GM13977 (cell line): ENCODE results near the gene HCN1.

Experiments
- DNase-seq: peaks from one replicate; pipeline ENCODE4 v3.0.0; 2012; ENCODE audit warnings: low spot score
- in situ Hi-C: fragments of 300-500 bp; cut with MboI; formaldehyde crosslinking; loops from one replicate; pipeline ENCODE4 v1.12.0; 2022; ENCODE audit warnings: low sequenced_read_pairs, low pct_unique_long_range_greater_than_20kb, mixed read lengths, inconsistent platforms; ENCODE audit not compliant: unreplicated experiment
- TF ChIP-seq, protein P1 (sequence below): IDR thresholded peaks from 2 replicates; pipeline ENCODE4 v1.5.1; 2012; ENCODE audit warnings: mild to moderate bottlenecking, control low read depth; ENCODE audit not compliant: insufficient read depth; ENCODE audit errors: extremely low read depth, missing control alignments

The HCN1 gene

GRCh38 chr5:45694971-45695803, 993 bp downstream of the HCN1 start:
- TF ChIP-seq, protein P1, sequence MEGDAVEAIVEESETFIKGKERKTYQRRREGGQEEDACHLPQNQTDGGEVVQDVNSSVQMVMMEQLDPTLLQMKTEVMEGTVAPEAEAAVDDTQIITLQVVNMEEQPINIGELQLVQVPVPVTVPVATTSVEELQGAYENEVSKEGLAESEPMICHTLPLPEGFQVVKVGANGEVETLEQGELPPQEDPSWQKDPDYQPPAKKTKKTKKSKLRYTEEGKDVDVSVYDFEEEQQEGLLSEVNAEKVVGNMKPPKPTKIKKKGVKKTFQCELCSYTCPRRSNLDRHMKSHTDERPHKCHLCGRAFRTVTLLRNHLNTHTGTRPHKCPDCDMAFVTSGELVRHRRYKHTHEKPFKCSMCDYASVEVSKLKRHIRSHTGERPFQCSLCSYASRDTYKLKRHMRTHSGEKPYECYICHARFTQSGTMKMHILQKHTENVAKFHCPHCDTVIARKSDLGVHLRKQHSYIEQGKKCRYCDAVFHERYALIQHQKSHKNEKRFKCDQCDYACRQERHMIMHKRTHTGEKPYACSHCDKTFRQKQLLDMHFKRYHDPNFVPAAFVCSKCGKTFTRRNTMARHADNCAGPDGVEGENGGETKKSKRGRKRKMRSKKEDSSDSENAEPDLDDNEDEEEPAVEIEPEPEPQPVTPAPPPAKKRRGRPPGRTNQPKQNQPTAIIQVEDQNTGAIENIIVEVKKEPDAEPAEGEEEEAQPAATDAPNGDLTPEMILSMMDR: no peak
- DNase-seq: no peak
- in situ Hi-C loops: no loop called here

- in situ Hi-C loops: no loop called here
- TF ChIP-seq, protein P1: no peak
- DNase-seq: no peak
These were observed 1.8 kb downstream of the HCN1 start for GRCh38 chr5:45694255-45694814.

GRCh38 chr5:45692481-45692880, 3.7 kb downstream of the HCN1 start:
- TF ChIP-seq, protein P1: no peak
- in situ Hi-C loops: no loop called here
- no peak for DNase-seq

DNA sequence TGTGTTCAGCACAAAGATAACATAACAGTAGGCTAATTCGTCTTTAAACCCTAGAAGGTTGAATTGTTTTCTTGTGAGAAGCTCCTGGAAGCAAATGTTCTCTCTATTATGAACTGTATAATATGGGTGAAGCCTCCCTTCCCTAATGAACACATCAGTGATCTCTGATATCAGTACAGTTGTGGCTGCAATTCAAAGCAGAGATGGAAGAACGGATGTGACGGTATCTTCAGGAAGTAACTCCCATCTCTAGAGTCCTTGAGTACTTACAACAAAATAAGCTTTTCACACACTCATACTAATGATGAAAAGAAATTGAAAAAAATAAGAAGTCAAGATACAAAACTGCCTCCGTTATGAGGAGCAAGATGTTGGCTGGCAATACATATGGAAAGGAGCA, 4.5 kb downstream of the HCN1 start:
- TF ChIP-seq, protein P1: no peak
- in situ Hi-C loops: no loop called here
- no peak for DNase-seq

DNA sequence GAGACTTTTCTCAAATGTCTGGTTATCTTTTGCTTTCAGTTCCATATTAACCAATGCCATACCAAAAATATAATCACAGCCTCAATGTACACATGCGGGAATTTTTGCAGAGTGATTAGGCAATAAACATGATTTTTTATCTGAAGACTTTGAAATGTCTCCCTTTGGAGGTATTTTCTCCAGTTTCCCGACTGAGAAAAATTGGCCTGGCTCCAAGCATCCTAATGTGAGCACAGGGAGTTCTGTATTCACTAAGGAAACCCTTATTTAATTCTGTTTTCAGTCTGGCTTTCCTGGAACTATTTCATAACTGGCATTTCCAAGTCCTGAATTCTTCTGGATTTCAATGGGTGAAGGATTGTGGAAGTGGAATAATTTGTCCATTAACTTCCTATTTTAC, 8.5 kb downstream of the HCN1 start:
- DNase-seq: no peak
- TF ChIP-seq, protein P1: no peak
- in situ Hi-C loops: no loop called here

DNA sequence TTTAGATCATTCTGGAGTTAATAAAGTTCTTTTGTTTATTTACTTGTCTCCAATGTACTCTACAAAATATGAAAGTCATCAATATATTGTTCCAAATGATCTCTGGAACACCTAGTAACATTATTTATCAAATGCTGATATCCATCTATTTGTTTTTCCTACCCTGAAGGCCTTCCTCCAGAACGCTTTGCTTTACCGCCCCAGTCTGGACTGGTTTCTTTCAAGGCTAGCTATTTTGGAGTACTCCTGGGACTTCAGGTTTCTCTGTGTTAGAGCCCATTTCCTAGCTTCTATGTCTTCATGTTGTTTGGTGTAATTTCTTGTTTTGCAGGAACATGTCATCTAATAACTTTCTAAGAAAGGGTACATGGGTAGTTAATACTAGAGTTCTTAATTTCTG, 9.6 kb downstream of the HCN1 start:
- in situ Hi-C loops: no loop called here
- TF ChIP-seq, protein P1: no peak

More for the DNA sequence above, 9.6 kb downstream of the HCN1 start:
- DNase-seq: no peak
